IPS-18c (cell line): Measurements from ENCODE around the gene ADO.

Experiments
- H3K4me3 ChIP-seq: 2 replicates; pipeline ENCODE4 v1.7.0; 2013; ENCODE audit warnings: low read depth, mild to moderate bottlenecking, low read length, moderate library complexity; ENCODE audit not compliant: insufficient read depth
- H3K9me3 ChIP-seq: one replicate; pipeline ENCODE4 v1.6.1; 2013; ENCODE audit warnings: mild to moderate bottlenecking, low read length, moderate library complexity; ENCODE audit not compliant: control insufficient read depth, insufficient read depth

The ADO gene

GRCh38 chr10:62843600-62843999 is 39.1 kb downstream of the ADO start:
- H3K4me3 ChIP-seq = no peak overlapping the region

DNA sequence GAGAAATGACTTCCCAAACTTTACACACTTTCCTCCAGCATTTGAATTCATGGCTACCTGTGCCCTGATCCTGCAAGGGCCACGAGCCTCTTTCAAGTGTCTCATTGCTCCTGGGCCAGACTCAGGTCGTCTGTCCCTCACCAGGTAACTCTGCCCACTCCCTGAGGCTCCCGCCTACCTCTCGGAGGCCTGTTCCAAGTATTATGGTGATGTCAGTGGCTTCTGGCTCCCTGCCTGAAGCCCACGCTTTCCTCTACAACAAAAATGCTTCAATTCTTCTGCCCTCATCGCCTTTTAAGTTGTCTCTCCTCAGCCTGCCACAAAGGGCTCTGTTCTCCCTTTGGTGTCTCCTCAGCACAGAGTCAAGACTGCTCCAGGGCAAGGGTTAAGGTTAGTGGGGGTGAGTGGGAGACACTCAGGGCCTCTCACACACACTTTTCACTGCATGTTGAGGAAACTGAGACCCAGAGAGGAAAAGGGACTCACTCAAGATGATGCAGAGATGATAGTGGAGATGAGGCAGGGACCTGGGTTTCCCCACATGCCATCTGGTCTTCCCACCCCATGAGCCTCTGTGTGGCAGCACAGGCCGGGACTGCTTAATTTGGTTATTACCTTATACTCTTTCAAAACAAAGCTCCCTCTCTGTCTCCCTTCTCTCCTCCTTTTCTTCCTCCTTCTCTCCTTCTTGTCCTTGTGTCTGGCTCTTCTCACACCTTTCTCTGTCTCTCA is 39.9 kb downstream of the ADO start:
- no peak overlapping the region for H3K4me3 ChIP-seq

More at GRCh38 chr10:62843600-62843999, 39.1 kb downstream of the ADO start:
- no peaks in the 10 kb centered on the region for H3K9me3 ChIP-seq

DNA sequence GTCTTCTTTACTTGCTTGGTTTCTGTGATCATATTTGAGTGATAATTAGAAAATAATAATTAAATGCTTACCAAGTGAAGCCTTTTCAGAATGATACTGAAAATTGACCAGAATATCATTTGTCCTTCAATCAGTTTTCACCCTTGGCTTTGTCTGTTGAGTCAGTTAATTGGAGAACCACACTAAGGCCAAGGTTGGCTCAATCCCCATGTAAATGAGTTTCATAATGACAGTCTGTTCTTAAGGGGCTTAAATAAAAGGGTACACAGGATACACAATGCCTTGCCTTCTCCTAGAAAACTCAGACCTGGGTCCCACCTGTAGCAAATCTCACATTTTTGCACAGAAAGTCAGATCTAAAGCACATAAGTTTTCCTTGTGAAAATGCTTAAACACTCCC is 42.9 kb downstream of the ADO start:
- Histone ChIP-seq H3K9me3 (no peaks in the 10 kb centered on the region), H3K4me3 (no peak overlapping the region)

More for the DNA sequence above, 39.9 kb downstream of the ADO start:
- no peaks in the 10 kb centered on the region for H3K9me3 ChIP-seq

- H3K4me3 ChIP-seq = no peak overlapping the region
- no peaks in the 10 kb centered on the region for H3K9me3 ChIP-seq
Observed at GRCh38 chr10:62850646-62851045, 46.1 kb downstream of the ADO start.

- Histone ChIP-seq H3K9me3 (no peaks in the 10 kb centered on the region), H3K4me3 (no peak overlapping the region)
Observed at GRCh38 chr10:62851442-62851841, 46.9 kb downstream of the ADO start.

- H3K4me3 ChIP-seq = no peak overlapping the region
- no peaks in the 10 kb centered on the region for H3K9me3 ChIP-seq
Observed at GRCh38 chr10:62852961-62853702, 48.6 kb downstream of the ADO start.

GRCh38 chr10:62853710-62854109 is 49.2 kb downstream of the ADO start:
- H3K4me3 ChIP-seq = no peak overlapping the region
- H3K9me3 ChIP-seq = no peaks in the 10 kb centered on the region

DNA sequence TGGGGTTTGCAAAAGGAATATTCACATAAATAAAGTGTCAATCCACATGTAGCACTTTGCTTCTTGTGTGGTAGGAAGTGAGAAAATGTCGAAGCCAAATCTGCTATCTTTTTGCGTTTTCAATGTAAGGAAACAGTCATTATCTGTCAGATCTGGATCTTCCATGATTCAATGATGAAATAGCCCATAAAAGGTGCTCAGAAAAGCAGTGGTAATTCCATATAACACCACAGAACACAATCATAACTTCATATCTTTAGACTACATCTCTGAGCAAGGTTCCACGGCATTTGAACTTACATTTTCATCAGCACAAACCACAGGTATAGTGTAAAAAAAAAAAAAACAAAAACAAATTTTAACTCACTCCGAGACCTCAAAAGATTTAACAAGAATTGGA is 51.5 kb downstream of the ADO start:
- Histone ChIP-seq H3K4me3 (no peak overlapping the region), H3K9me3 (no peaks in the 10 kb centered on the region)
